ENCODE measurements around the gene CHD5.

Gene CHD5

DNA sequence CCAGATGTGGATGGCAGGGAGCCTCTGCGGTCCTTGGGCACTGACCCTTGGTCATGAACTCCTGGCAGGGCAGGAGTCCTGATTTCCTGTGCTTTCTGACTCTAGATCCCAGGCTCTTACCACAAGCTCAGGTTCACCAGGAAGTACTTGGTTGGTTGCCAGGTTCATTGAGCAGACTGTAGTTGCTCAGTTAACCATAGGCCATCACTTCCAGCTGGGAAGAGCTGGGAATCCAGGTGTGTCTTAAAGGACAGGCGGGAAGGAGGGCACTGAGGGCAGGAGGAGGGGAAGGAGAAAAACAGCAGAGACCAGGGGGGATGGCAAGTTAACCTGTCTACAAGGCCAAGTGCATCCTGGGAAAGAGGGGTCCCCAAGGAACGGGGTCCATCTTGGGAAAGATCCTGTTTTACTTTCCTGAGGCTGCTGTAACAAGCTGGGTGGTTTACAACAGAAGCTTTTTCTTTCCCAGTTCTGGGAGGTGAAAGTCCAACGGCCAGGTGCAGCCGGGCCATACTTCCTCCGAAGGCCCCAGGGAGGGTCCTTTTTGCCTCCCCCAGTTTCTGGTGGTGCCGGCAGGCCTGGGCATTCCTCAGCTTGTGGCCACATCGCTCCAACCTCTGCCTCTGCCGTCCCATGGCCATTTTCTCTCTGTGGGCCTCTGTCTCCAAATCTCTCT lies 122.8 kb downstream of the CHD5 start:
- DNase-seq (ENCODE audit: low read depth, low spot score), result no peak
- no peak overlapping the region for H3K4me3 ChIP-seq (ENCODE audit: low read length)

- no peak for DNase-seq (ENCODE audit: low read depth, low spot score)
- H3K4me3 ChIP-seq (ENCODE audit: low read length), result no peak overlapping the region
Measured at GRCh38 chr1:6056572-6056948, 123.6 kb downstream of the CHD5 start.

GRCh38 chr1:6054596-6054995 lies 125.5 kb downstream of the CHD5 start:
- DNase-seq (ENCODE audit: low read depth, low spot score), result no peak
- no peak overlapping the region for H3K4me3 ChIP-seq (ENCODE audit: low read length)

GRCh38 chr1:6053206-6053546 lies 126.9 kb downstream of the CHD5 start:
- no peak for DNase-seq (ENCODE audit: low read depth, low spot score)
- H3K4me3 ChIP-seq (ENCODE audit: low read length), result no peak overlapping the region

- H3K4me3 ChIP-seq (ENCODE audit: low read length), result no peak overlapping the region
- peak; percentile 49 for DNase-seq (ENCODE audit: low read depth, low spot score)
Measured at GRCh38 chr1:6052543-6053205, 127.4 kb downstream of the CHD5 start.
